GM19240 (cell line): Measurements from ENCODE around the gene GRM1.

ENCODE experiments used
- DNase-seq: peaks from one replicate; pipeline ENCODE4 v3.0.0; 2011; ENCODE audit warnings: low spot score; ENCODE audit not compliant: insufficient read length

The GRM1 gene

GRCh38 chr6:146097586-146097985, 68.7 kb downstream of the GRM1 start:
- DNase-seq, result no peak

DNA sequence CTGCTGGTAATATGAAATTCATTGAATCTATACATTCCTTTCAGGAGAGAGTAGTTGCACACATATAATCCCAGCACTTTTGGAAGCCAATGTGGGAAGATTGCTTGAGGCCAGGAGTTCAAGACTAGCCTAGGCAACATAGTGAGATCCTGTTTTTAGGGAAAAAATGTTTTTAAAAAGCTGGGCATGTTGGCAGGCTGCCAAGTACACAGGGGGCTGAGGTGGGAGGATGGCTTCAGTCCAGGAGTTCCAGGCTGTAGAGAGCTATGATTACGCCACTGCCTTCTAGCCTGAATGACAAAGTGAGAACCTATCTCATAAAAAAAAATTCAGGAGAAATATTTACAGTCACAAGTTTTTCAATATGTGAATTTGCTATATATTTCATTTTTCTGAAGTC, 71.9 kb downstream of the GRM1 start:
- no peak for DNase-seq

DNA sequence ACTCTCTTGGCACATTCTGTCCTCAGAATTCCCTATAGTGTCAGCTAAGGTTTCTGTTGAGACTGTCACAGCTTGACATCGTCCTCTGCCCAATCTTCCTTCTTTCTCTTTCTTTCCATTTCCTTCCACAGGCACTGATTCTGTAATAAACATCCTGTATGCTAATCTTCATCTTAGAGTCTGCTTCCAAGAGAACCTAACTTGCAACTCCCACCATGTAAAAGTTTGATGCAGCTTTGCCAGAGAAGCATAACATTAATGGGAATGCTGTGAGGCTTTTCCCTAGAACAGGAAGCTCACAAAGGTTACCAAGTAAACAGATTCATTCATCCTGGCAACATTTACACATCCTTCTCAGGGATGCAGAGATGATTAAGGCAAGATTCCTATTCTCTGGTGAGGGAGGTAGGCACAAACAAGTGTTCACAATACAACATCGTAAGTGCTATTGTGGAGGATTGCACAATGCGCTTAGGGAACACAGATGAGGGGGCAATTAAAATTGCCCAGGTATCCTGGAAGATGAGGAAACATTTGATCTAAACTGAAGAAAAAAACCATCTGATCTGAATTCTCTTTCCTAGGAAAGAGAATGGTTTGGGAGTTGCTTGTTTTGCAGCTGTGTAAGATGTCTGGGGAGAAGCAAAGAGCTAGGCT, 74.7 kb downstream of the GRM1 start:
- DNase-seq, result no peak

DNA sequence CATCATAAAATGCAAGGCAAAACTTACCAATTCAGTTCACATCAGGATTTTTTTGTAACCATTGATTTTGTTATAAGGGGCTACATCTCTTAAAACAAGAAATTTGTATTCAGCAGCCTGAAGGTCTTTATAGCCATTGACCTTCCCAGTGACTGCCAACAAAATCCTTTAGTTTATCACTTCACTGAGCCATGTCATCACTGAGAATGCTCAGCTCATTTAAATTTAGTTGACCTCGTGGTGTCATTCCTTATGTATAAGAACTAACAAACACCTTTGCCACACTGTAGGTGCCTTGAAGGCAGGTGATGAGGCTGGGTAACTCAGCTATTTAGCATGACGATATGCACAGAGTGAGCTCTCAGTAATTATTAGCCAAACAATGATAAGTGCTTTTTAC, 77.7 kb downstream of the GRM1 start:
- no peak for DNase-seq

GRCh38 chr6:146110990-146111389, 82.1 kb downstream of the GRM1 start:
- no peak for DNase-seq

GRCh38 chr6:146111881-146112450, 83.1 kb downstream of the GRM1 start:
- no peak for DNase-seq

- DNase-seq, result no peak
These were observed 84.3 kb downstream of the GRM1 start for GRCh38 chr6:146113084-146113623.

DNA sequence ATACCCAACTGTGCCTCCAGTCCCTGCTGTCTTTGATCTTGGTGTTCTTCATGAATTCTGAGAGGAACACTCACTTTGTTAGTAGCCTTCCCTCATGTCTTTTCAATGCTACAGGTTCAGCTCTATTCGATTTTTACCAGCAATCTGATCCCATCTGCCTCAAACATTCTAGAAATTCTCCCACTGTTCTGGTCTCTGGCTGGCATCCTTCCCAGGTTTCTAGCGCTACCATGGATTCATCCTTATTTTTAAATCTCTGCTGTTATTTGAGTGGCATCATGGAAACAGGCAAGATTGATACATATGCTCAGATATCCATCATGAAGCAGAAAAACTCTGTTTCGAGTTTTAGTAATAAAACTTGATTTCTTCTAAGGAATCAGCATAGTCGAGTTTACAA, 94.8 kb downstream of the GRM1 start:
- DNase-seq, result no peak

DNA sequence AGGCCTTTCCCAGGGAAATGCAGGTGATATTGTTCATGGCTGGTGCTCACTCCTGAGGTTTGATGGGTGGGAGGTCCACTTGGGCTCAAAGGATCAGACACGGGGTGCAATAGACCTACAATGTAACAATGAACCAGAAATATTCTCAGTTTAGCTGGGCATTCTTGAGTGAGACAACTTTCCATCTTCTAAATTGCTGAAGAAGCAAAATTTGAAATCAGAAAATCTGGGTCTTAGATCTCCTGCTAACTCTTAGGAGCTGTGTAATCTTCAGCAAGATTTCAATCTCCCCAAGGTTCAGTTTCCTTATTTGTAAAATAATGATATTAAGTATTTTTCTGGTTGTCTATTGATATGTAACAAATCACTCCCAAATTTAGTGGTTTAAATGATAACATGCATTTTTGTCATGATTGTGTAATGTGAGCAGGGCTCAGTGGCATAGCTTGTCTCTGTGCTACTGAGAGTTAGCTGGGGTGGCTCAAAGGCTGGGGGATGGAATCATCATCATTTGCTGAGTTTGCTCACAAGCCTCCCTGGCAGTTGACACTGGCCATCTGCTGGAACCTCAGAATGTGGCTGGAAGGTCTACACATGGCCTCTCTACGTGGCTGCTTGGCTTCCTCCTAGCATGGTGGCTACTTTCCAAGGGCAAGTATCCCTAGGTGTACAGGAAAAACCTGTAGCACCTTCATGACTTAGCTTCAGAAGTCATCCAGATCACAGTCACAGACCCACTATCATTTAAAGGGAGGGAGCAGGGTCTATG, 98.8 kb downstream of the GRM1 start:
- DNase-seq, result no peak

- no peak for DNase-seq
These were observed 105.0 kb downstream of the GRM1 start for GRCh38 chr6:146133866-146134265.

GRCh38 chr6:146135167-146135566, 106.3 kb downstream of the GRM1 start:
- DNase-seq, result no peak

DNA sequence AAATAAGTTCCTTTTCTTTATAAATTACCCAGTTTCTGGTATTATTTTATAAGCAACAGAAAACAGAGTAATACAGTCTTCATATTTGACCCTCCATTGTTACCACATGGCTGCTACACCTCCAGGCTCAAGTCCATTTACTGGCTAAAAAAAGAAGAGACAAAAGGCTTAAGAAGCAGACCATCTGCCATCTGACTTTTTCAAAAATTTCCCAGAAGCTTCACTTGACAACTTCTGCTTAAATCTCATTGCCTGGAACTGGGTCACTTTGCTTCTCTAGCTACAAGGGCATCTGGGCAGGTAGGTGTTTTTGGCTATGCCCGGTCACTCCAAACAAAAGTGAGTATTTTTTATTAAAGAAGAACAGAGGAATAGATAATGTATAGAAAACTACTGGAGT, 118.0 kb downstream of the GRM1 start:
- no peak for DNase-seq

- DNase-seq, result no peak
These were observed 120.9 kb downstream of the GRM1 start for GRCh38 chr6:146149770-146150169.

DNA sequence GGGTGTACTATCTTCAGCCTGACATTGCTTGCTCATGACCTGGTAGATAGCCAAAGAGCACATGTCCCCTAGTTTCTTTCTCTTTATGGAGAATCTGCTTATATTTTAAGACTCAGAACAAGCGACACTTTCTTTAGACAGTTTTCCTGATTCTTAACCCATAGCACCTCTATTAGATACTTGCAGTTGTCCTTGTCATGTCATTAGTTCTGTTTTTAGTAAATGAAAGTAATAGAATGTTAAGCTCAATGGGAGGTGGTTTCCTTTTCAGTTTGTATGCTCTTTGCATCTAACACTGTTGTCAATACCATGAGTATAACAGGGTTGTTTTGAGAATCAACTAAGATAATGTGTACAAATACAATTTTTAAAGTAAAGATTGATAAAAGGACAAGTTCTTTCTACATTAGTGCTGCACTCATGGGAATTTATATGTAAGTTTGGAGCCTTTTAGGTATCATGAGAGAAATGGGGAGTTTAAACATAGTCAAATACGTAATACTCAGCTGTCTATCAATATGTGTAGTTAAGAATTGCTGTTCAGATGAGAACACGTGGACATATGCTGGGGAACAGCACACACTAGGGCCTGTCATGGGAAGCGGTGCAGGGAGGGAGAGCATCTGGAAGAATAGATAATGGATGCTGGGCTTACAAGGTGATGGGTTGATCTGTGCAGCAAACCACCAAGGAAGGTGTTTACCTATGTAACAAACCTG, 124.3 kb downstream of the GRM1 start:
- DNase-seq, result peak; percentile 11

DNA sequence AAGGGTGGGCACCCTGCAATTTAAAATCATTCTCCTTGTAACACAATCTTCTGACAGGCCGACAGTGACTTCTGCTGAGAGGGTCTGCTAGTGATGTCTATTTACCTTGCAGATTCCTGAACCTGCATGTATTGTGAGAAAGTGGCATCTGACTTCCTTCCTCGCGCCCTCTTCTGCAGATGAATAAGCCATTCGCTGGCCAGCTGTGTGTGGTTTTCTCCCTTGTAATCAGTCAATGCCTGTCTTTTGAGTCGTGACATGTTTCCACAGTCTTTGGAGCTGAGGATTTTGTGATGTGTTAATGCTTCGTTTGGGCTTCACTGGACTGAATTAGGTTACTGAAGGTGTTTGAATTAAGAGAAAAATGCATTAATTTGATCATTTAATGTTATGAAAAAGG, 125.3 kb downstream of the GRM1 start:
- DNase-seq, result no peak

DNA sequence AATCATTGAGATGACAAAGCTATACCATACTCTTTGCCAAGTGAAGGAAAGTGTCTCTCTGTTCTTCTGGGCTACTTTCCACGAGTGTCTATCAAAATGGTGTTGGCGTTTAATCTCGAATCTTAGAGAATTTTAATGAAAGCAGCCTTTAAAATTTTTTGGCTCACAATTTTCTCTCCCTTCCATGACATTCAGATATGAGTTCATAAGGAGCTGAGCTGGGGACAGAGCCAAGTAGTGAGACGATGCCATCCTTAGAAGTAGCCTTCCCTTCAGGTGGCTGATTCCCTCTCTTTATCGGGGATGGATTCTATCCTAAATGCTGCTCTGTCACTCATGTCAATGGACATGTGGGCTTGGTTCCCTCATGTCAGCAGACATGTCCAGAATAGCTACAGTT, 132.8 kb downstream of the GRM1 start:
- DNase-seq, result no peak

DNA sequence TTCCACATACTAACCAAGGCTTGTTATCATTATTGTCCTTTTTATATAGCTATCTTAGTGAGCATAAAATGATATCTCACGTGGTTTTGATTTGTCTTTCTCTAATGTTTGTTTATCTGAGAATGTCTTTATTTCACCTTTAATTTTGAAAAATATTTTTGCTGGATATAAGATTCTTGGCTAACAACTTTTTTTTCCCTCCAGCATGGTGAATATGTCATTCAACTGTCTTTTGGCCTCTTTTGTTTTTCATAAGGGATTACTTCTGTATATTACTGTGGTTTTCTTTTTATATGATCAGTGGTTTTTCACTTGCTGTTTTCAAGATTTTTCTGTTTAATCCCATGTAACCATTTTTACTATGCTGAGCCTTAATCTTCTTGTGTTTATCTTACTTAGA, 141.0 kb downstream of the GRM1 start:
- no peak for DNase-seq

DNA sequence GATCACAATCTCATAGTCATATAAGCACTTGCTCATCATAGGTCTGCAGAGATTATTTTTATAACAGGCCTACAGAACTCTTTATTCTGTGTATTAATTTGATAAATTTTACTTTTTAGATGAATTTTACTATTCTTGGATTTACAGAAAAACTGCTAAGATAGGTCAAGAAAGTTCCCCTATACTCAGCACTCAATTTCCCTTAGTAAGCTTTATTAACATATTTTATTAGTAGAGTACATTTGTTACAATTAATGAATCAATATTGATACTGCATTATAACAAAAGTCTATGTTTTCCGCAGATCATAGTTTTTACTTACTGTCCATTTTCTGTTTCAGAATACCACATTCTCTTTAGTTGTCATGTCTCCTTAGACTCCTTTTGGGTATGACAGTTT, 148.9 kb downstream of the GRM1 start:
- DNase-seq, result no peak

DNA sequence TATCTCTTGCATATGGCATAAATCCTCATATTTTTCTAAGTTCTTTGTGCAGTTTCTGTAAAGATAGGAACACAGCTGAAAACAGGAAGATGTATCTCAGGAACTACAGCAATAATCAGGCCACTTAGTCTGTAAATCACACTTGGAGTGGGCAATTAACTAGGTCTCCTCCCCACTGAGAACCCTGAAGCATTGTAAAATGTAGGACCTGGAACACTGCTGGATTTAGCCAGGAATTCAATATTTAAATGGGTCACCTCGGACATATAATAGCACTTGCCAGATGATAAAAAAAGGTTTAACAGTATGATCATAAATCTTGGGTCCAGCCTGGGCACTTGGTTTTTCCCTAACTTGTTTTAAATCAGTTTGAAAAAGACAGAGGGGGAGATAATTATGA, 155.0 kb downstream of the GRM1 start:
- no peak for DNase-seq

DNA sequence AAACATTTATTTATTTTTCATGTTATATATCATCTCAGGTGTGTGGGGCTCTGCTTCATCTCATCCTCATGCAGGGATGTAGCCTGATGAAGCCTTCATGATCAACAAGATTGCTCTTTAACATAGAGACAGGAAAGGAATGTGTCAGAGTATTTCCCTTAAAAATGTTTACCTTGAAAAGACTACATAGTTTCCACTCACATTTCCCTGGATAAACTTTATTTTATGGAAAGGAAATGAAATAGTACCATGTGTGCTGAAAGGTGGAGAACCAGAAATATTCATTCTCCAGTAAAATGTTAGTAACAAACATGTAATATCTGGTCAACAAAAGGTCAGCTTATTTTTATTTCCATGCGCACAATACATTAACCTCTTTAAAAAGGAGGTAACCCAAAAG, 155.8 kb downstream of the GRM1 start:
- no peak for DNase-seq

DNA sequence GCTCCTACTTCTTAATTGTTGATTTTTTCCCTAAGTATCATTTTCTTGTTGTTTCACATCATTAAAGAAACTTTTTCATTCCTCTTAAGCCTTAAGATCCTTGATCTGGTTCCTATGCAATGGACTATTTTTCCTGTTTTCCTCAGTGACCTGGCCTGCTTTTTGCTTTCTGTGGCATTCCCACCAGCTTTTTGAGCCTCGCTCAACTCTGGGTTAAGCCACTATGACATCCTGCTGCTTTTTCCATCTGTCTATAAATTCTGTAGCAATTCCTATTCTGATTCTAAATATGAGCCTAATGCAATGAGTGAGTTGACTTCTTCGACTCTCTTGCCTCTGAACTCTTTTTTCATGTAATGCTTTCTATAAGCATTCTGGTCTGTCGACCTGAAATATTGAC, 160.3 kb downstream of the GRM1 start:
- DNase-seq, result no peak

GRCh38 chr6:146190581-146190980, 161.7 kb downstream of the GRM1 start:
- no peak for DNase-seq
